Activated T-helper 9 cell treated with anti-CD3 and anti-CD28 coated beads, Interleukin-2, amount 50 U/mL, for 16 hours (primary cell): ENCODE data around the gene SH3BGRL3.

ENCODE experiments used
- DNase-seq: peaks from one replicate; pipeline ENCODE4 v3.0.0-alpha.2; 2020; ENCODE audit warnings: low read depth

Gene SH3BGRL3

GRCh38 chr1:26277719-26278118 lies 2.2 kb upstream of the SH3BGRL3 start:
- no peak for DNase-seq

DNA sequence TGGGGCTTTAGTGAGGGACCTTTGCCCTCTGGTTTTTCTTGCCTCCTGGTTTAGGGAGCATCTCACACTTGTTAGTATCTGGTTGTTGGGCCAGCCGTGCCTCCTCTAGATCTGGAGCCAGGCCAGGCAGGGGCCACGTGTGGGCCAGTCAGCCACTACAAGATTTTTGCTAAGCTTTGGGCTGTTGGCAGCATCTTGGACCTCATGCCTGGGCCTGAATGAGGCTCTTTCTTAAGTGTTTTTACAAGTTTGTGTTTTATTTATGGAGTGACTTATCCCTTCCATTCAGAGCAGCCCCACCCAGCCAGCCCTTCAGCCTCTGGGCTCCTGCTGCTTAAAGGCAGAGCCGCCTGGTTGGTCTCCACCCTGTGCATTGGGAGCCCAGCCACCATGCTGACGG lies 1.6 kb upstream of the SH3BGRL3 start:
- DNase-seq = no peak

- no peak for DNase-seq
These were observed 996 bp upstream of the SH3BGRL3 start for GRCh38 chr1:26278724-26279455.

GRCh38 chr1:26280333-26281042 lies 602 bp downstream of the SH3BGRL3 start:
- no peak for DNase-seq

DNA sequence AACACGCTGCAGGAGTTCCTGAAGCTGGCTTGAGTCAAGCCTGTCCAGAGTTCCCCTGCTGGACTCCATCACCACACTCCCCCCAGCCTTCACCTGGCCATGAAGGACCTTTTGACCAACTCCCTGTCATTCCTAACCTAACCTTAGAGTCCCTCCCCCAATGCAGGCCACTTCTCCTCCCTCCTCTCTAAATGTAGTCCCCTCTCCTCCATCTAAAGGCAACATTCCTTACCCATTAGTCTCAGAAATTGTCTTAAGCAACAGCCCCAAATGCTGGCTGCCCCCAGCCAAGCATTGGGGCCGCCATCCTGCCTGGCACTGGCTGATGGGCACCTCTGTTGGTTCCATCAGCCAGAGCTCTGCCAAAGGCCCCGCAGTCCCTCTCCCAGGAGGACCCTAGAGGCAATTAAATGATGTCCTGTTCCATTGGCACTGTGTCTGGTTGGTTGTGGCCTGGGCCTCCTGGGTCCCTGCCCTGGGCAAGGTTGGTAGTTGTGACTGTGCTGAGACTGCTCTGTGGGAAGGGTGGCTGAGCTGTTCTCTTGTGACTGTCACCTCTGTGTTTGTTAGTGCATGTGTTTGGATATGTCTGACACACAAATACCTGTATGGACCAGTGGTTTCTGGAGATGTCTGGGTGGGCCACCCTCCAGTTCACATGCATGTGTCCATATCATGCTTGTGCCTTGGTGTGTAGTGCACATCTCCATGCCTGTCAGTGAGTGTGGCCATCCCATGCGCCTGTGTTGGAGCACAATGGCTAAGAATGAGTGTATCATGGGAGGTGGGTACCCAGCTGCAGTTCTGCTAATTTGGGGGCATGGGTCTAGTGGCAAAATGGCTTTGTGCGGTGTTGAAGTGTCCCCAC lies 1.4 kb downstream of the SH3BGRL3 start:
- no peak for DNase-seq

- no peak for DNase-seq
These were observed 2.1 kb downstream of the SH3BGRL3 start for GRCh38 chr1:26281971-26282370.

DNA sequence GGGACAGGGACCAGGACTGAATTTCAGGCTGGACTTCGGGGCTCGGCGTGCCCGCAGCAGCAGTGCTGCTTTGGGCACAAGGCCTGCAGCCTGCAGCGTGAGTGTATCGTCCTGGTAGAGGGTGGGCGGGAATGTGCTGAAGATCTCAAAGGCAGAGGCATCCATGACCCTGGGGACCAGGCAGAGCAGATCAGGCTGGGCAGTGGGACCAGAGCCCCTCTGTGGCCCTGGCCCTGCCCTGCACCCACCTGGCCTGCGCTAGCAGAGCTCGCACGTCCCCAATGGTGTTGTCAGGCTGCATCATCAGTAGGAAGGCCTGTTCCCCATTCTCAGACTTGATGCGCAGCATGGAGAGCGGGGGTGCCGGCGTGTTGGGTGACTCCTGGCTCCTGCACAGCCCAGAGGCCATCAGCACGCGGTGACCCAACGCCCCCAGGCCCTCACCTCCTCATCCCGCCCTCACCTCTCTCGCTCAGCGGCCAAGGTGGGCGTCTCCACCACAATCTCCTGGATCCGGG lies 2.6 kb downstream of the SH3BGRL3 start:
- no peak for DNase-seq

- DNase-seq = no peak
These were observed 3.5 kb downstream of the SH3BGRL3 start for GRCh38 chr1:26283279-26283853.

GRCh38 chr1:26283871-26284596 lies 4.1 kb downstream of the SH3BGRL3 start:
- no peak for DNase-seq

GRCh38 chr1:26284597-26285347 lies 4.9 kb downstream of the SH3BGRL3 start:
- DNase-seq = peak; percentile 95

GRCh38 chr1:26285366-26286063 lies 5.6 kb downstream of the SH3BGRL3 start:
- no peak for DNase-seq

GRCh38 chr1:26286064-26286416 lies 6.2 kb downstream of the SH3BGRL3 start:
- DNase-seq = no peak

DNA sequence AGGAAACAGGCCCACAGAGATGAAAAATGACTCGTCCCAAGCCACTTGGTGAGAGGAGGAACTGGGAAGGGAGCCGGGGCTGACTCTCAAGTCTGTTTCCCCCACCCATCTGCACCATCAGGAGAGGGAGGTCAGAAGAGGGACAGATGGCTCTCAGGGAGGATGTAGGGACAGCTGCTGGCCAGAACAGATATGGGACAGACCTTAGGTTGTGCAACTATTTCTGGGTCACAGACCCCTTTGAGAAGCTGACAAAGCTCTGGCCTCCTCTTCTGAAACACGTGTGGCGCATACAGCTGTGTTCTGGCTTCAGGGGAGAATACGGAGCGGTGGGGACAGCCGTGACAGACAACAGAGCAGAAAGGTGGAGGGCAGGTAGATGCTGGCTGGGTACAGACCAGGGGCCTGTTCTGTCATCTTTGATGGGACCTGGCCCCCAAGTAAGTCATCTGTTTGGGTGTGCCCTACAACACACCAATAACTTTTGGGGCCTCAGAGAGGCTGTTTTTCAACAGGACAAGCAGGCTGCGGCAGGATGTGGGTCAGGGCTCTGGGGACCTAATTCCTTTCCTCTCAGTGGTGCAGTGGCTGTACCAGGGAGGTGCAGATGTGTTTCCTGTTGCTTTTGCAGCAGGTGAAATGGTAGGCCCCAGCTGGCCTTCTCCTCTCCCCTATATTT lies 7.3 kb downstream of the SH3BGRL3 start:
- no peak for DNase-seq

DNA sequence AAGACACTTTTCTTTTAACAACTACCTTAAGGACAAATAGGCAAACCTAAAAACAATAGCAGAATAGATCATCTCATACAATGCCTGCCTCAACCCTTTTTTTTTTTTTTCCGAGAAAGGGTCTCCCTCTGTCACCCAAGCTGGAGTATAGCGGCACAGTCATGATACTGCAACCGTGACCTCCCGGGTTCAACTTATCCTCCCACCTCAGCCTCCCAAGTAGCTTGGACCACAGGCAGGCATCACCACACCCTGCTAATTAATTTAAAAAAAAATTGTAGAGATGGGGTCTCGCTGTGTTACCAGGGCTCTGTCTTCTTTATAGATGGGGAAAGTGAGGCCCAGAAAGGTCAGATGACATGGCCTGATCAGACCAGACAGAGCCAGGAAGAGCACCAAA lies 7.9 kb downstream of the SH3BGRL3 start:
- DNase-seq = no peak

DNA sequence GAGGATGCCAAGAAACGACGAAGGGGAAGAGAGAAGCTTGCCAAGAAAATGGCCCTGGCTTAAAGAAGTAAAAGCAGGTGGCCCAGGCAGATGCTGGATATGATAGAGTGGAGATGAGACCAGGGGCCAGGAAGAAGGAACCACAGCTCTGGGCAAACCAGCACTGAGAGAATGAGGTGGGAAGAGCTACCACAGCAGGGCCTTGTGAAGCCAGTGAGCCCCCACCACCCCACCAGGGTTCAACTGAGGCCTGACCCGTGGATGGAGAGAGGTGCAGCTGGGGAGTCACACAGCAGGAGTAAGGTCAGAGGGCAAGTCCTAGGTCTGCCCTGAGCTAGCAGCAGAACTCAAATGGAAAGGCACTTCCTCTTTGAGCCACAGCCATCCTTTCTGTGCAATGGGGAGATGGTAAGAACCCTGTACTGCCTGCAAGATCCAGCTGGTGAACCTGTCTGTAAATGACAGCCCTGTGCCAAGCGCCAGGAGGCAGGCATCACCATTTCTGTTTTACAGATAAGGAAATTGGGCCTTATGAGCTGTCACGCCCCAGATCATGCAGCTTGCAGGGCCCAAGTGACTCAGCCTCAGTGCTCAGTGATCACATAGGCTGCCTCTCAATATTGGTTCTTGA lies 8.5 kb downstream of the SH3BGRL3 start:
- DNase-seq = peak; percentile 51

GRCh38 chr1:26289158-26290059 lies 9.5 kb downstream of the SH3BGRL3 start:
- no peak for DNase-seq

GRCh38 chr1:26290122-26290881 lies 10.4 kb downstream of the SH3BGRL3 start:
- DNase-seq = no peak
